ENCODE data around the gene LILRB5.
"Not testable (repeated sequence)": the region's sequence is repeated elsewhere in the genome, so short reads cannot be mapped to it uniquely, and the experiment has no call there.

DNA sequence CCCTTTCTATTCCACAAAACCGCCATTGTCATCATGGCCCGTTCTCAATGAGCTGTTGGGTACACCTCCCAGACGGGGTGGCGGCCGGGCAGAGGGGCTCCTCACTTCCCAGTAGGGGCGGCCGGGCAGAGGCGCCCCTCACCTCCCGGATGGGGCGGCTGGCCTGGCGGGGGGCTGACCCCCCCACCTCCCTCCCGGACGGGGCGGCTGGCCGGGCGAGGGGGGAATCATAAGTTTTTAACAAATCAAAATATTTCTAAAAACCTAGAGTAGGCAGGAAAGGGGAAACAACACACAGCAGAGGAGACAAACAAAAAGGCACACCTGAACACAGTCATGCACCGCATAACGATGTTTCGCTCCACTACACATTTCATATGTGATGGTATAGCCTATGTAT lies 42.3 kb downstream of the LILRB5 start:
- TF ChIP-seq TAF1 (IDR thresholded peaks at IDR 0.05; ENCODE audit: control insufficient read depth, extremely low read depth, insufficient read depth, low read length, severe bottlenecking); POLR2AphosphoS5 (IDR thresholded peaks at IDR 0.05; ENCODE audit: control insufficient read depth, insufficient read depth, low read depth, low read length); POLR2A (conservative IDR thresholded peaks at IDR 0.05); PHB2 (IDR thresholded peaks at IDR 0.05; ENCODE audit: low read depth); NCOA1 (IDR thresholded peaks at IDR 0.05; ENCODE audit: low read depth); SMAD4 (CRISPR knock-in tag; conservative IDR thresholded peaks at IDR 0.05); CBFB (CRISPR knock-in tag; IDR thresholded peaks at IDR 0.05); TAF15 (IDR thresholded peaks at IDR 0.05; ENCODE audit: low read depth, low read length); EP300 (IDR thresholded peaks at IDR 0.05; ENCODE audit: low read length); TSC22D4 (tag; IDR thresholded peaks at IDR 0.05); ZNF79 (CRISPR knock-in tag; IDR thresholded peaks at IDR 0.05; ENCODE audit: low read depth): not testable (repeated sequence)
- TF ChIP-seq, protein P1, sequence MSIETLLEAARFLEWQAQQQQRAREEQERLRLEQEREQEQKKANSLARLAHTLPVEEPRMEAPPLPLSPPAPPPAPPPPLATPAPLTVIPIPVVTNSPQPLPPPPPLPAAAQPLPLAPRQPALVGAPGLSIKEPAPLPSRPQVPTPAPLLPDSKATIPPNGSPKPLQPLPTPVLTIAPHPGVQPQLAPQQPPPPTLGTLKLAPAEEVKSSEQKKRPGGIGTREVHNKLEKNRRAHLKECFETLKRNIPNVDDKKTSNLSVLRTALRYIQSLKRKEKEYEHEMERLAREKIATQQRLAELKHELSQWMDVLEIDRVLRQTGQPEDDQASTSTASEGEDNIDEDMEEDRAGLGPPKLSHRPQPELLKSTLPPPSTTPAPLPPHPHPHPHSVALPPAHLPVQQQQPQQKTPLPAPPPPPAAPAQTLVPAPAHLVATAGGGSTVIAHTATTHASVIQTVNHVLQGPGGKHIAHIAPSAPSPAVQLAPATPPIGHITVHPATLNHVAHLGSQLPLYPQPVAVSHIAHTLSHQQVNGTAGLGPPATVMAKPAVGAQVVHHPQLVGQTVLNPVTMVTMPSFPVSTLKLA (conservative IDR thresholded peaks at IDR 0.05), result not testable (repeated sequence)
